Mesenchymal stem cell (in vitro differentiated cells and primary cell): ENCODE measurements around the gene DNAH12.
A peak's percentile ranks its signal among the peaks of the same experiment; 100 is the strongest.

ENCODE experiments used
- DNase-seq: peaks from one replicate; pipeline ENCODE4 v3.0.0-alpha.2; 2013
- H2AFZ ChIP-seq: one replicate; pipeline ENCODE4 v1.6.1; 2013; ENCODE audit warnings: low read depth, mild to moderate bottlenecking, control low read depth, inconsistent platforms, low read length, moderate library complexity
- H2AK5ac ChIP-seq: 2 replicates; pipeline ENCODE4 v1.6.1; 2013; ENCODE audit warnings: low read length, moderate library complexity, mild to moderate bottlenecking, inconsistent platforms; ENCODE audit not compliant: severe bottlenecking
- H2BK120ac ChIP-seq: one replicate; pipeline ENCODE4 v1.6.1; 2013; ENCODE audit warnings: low read depth, mild to moderate bottlenecking, inconsistent platforms, low read length, moderate library complexity
- H2BK12ac ChIP-seq, 2 experiments: one replicate each; pipeline ENCODE4 v1.6.1; 2013; ENCODE audit warnings: inconsistent platforms in 2 of 2, low read length in 2 of 2, mild to moderate bottlenecking in 2 of 2, moderate library complexity in 2 of 2, control low read depth in 1 of 2
- H2BK15ac ChIP-seq: one replicate; pipeline ENCODE4 v1.6.1; 2013; ENCODE audit warnings: mild to moderate bottlenecking, low read depth, inconsistent platforms; ENCODE audit not compliant: poor library complexity, severe bottlenecking
- H2BK5ac ChIP-seq: 2 replicates; pipeline ENCODE4 v1.6.1; 2013; ENCODE audit warnings: low read depth, mild to moderate bottlenecking, low read length, control low read depth, inconsistent platforms; ENCODE audit not compliant: poor library complexity, severe bottlenecking
- H3K14ac ChIP-seq, 2 experiments: one replicate each; pipeline ENCODE4 v1.6.1; 2013; ENCODE audit warnings: inconsistent platforms in 2 of 2, low read length in 2 of 2, control low read depth in 1 of 2, mild to moderate bottlenecking in 1 of 2, moderate library complexity in 1 of 2
- H3K18ac ChIP-seq, 2 experiments: one replicate each; pipeline ENCODE4 v1.6.1; 2013; ENCODE audit warnings: inconsistent platforms in 2 of 2, low read length in 2 of 2, control low read depth in 1 of 2, low read depth in 1 of 2, mild to moderate bottlenecking in 1 of 2
- H3K23ac ChIP-seq, 2 experiments: one replicate each; pipeline ENCODE4 v1.6.1; 2013; ENCODE audit warnings: inconsistent platforms in 2 of 2, low read length in 2 of 2, mild to moderate bottlenecking in 2 of 2, moderate library complexity in 2 of 2, control low read depth in 1 of 2
- H3K27ac ChIP-seq: 2 replicates; pipeline ENCODE4 v1.5.1; 2013; ENCODE audit warnings: mild to moderate bottlenecking, moderate library complexity, low read length, control low read depth, inconsistent platforms; ENCODE audit not compliant: poor library complexity, severe bottlenecking
- H3K27me3 ChIP-seq, 2 experiments: 2 replicates each; pipeline versions ENCODE4 v1.6.1 to v1.7.0; 2013; ENCODE audit warnings: low read length in 2 of 2, mild to moderate bottlenecking in 2 of 2, moderate library complexity in 2 of 2, control low read depth in 1 of 2, inconsistent platforms in 1 of 2; ENCODE audit not compliant: control insufficient read depth in 1 of 2, insufficient read depth in 1 of 2
- H3K36me3 ChIP-seq, 2 experiments: 2 replicates each; pipeline versions ENCODE4 v1.6.1 to v1.7.0; 2013; ENCODE audit warnings: low read length in 2 of 2, control low read depth in 1 of 2, inconsistent platforms in 1 of 2, low read depth in 1 of 2, mild to moderate bottlenecking in 1 of 2; ENCODE audit not compliant: insufficient read depth in 2 of 2, control insufficient read depth in 1 of 2
- H3K4ac ChIP-seq, 2 experiments: one replicate each; pipeline ENCODE4 v1.6.1; 2013; ENCODE audit warnings: inconsistent platforms in 2 of 2, low read length in 2 of 2, mild to moderate bottlenecking in 2 of 2, moderate library complexity in 2 of 2, control low read depth in 1 of 2, low read depth in 1 of 2
- H3K4me1 ChIP-seq: 2 replicates; pipeline ENCODE4 v1.6.1; 2013; ENCODE audit warnings: low read depth, low read length, control low read depth; ENCODE audit not compliant: control insufficient read depth, insufficient read depth
- H3K4me2 ChIP-seq: 2 replicates; pipeline ENCODE4 v1.6.1; 2013; ENCODE audit warnings: low read length, mild to moderate bottlenecking, inconsistent platforms; ENCODE audit not compliant: poor library complexity, severe bottlenecking
- H3K4me3 ChIP-seq, 2 experiments: 2 replicates each; pipeline versions ENCODE4 v1.5.1 to v1.7.0; 2013; ENCODE audit warnings: low read length in 2 of 2, mild to moderate bottlenecking in 2 of 2, control low read depth in 1 of 2, low read depth in 1 of 2; ENCODE audit not compliant: insufficient read depth in 1 of 2
- H3K79me1 ChIP-seq: replicated peaks from 2 replicates; pipeline ENCODE4 v1.6.1; 2013; ENCODE audit warnings: mild to moderate bottlenecking, control low read depth, low read length, inconsistent platforms; ENCODE audit not compliant: poor library complexity, severe bottlenecking
- H3K9ac ChIP-seq: 2 replicates; pipeline ENCODE4 v1.7.0; 2013; ENCODE audit warnings: mild to moderate bottlenecking, low read length, moderate library complexity
- H3K9me3 ChIP-seq: 2 replicates; pipeline ENCODE4 v1.7.0; 2013; ENCODE audit warnings: mild to moderate bottlenecking, low read length; ENCODE audit not compliant: control insufficient read depth
- H4K8ac ChIP-seq: one replicate; pipeline ENCODE4 v1.6.1; 2013; ENCODE audit warnings: inconsistent platforms, mild to moderate bottlenecking, low read length, moderate library complexity
- H4K91ac ChIP-seq: one replicate; pipeline ENCODE4 v1.6.1; 2013; ENCODE audit warnings: mild to moderate bottlenecking, low read length, inconsistent platforms
- WGBS: methylation state at CpG from one replicate; pipeline ENCODE4 v1.1.7; 2013; ENCODE audit warnings: mixed read lengths; 5-methylcytosine and 5-hydroxymethylcytosine counted together

The DNAH12 gene

GRCh38 chr3:57572096-57572495 lies 28.0 kb upstream of the DNAH12 start:
- no peaks in the 10 kb centered on the region for H3K9me3 ChIP-seq
- DNase-seq, result no peak
- no peak overlapping the region for H3K14ac ChIP-seq
- no peak overlapping the region for H2BK15ac ChIP-seq
- no peak overlapping the region for H2AK5ac ChIP-seq
- WGBS, result 100% methylated on average over 2 of the region's 3 CpGs
- no peak overlapping the region for H2AFZ ChIP-seq
- no peak overlapping the region for H3K23ac ChIP-seq
- no peak overlapping the region for H2BK12ac ChIP-seq
- H3K36me3 ChIP-seq, result peaks cover 29 to 97% of the 10 kb centered on the region in 2 experiments
- no peak overlapping the region for H4K91ac ChIP-seq
- H3K79me1 ChIP-seq, result peaks cover 8% of the 10 kb centered on the region
- no peak overlapping the region for H2BK5ac ChIP-seq
- H3K27me3 ChIP-seq, result no peaks in the 10 kb centered on the region
- H3K4me2 ChIP-seq, result no peak overlapping the region
- no peak overlapping the region for H3K9ac ChIP-seq
- H3K4me1 ChIP-seq, result no peaks in the 10 kb centered on the region
- H2BK120ac ChIP-seq, result no peak overlapping the region
- H3K27ac ChIP-seq, result no peak overlapping the region
- H4K8ac ChIP-seq, result no peak overlapping the region
- H3K18ac ChIP-seq, result no peak overlapping the region
- no peak overlapping the region for H3K4me3 ChIP-seq
- H3K4ac ChIP-seq, result no peak overlapping the region

GRCh38 chr3:57570878-57571277 lies 26.7 kb upstream of the DNAH12 start:
- no peak overlapping the region for H3K9ac ChIP-seq
- no peak overlapping the region for H2BK15ac ChIP-seq
- H3K4ac ChIP-seq, result no peak overlapping the region
- no peak overlapping the region for H3K4me2 ChIP-seq
- no peak for DNase-seq
- H2BK5ac ChIP-seq, result no peak overlapping the region
- no peak overlapping the region for H3K14ac ChIP-seq
- no peak overlapping the region for H4K8ac ChIP-seq
- H2BK12ac ChIP-seq, result no peak overlapping the region
- H3K18ac ChIP-seq, result no peak overlapping the region
- no peaks in the 10 kb centered on the region for H3K27me3 ChIP-seq
- 86% methylated on average over 1 of the region's 2 CpGs for WGBS
- H4K91ac ChIP-seq, result no peak overlapping the region
- H3K27ac ChIP-seq, result no peak overlapping the region
- H3K36me3 ChIP-seq, result peaks cover 32 to 97% of the 10 kb centered on the region in 2 experiments
- no peaks in the 10 kb centered on the region for H3K9me3 ChIP-seq
- H3K4me3 ChIP-seq, result no peak overlapping the region
- H3K23ac ChIP-seq, result no peak overlapping the region
- no peak overlapping the region for H2AFZ ChIP-seq
- peaks cover 8% of the 10 kb centered on the region for H3K79me1 ChIP-seq
- H2BK120ac ChIP-seq, result no peak overlapping the region
- H3K4me1 ChIP-seq, result no peaks in the 10 kb centered on the region
- H2AK5ac ChIP-seq, result no peak overlapping the region

GRCh38 chr3:57569859-57570450 lies 25.8 kb upstream of the DNAH12 start:
- Histone ChIP-seq H3K9ac (no peak overlapping the region), H3K4ac (no peak overlapping the region), H3K27me3 (no peaks in the 10 kb centered on the region), H4K91ac (no peak overlapping the region), H2AFZ (no peak overlapping the region), H3K9me3 (no peaks in the 10 kb centered on the region), H2BK120ac (no peak overlapping the region), H2AK5ac (no peak overlapping the region), H3K36me3 (peaks cover 35 to 95% of the 10 kb centered on the region in 2 experiments), H4K8ac (no peak overlapping the region), H3K4me3 (no peak overlapping the region), H3K14ac (no peak overlapping the region), H3K18ac (no peak overlapping the region), H3K4me1 (no peaks in the 10 kb centered on the region), H3K23ac (no peak overlapping the region), H3K27ac (no peak overlapping the region), H3K4me2 (no peak overlapping the region), H2BK15ac (no peak overlapping the region), H3K79me1 (peaks cover 8% of the 10 kb centered on the region), H2BK12ac (no peak overlapping the region), H2BK5ac (no peak overlapping the region)
- WGBS, result 100% methylated on average over 2 of the region's 6 CpGs
- DNase-seq, result peak; percentile 53

DNA sequence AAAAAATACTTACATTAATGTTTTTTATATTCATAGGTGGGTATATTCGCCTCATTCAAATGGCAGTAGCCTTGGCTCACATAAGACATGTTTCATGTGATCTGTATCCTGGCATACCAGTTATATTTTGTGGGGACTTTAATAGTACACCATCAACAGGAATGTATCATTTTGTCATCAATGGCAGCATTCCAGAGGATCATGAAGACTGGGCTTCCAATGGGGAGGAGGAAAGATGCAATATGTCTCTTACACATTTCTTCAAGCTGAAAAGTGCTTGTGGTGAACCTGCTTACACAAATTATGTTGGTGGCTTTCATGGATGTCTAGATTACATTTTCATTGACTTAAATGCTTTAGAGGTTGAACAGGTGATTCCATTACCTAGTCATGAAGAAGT lies 15.4 kb upstream of the DNAH12 start:
- H2AK5ac ChIP-seq, result no peak overlapping the region
- no CpG with 5 or more reads among the region's 1 CpG for WGBS
- H3K4ac ChIP-seq, result no peak overlapping the region
- H4K91ac ChIP-seq, result no peak overlapping the region
- H3K27me3 ChIP-seq, result no peaks in the 10 kb centered on the region
- H2BK5ac ChIP-seq, result no peak overlapping the region
- H2BK12ac ChIP-seq, result no peak overlapping the region
- no peak overlapping the region for H3K4me2 ChIP-seq
- H2AFZ ChIP-seq, result no peak overlapping the region
- H3K23ac ChIP-seq, result no peak overlapping the region
- no peak overlapping the region for H3K27ac ChIP-seq
- H3K9ac ChIP-seq, result no peak overlapping the region
- no peak overlapping the region for H3K18ac ChIP-seq
- H3K14ac ChIP-seq, result no peak overlapping the region
- H3K9me3 ChIP-seq, result no peaks in the 10 kb centered on the region
- H3K4me3 ChIP-seq, result peak overlapping the region in 1 of 2 experiments; percentile 7
- H2BK15ac ChIP-seq, result no peak overlapping the region
- DNase-seq, result no peak
- peaks cover 13 to 40% of the 10 kb centered on the region in 2 experiments for H3K36me3 ChIP-seq
- peaks cover under 1% of the 10 kb centered on the region for H3K79me1 ChIP-seq
- no peak overlapping the region for H4K8ac ChIP-seq
- no peak overlapping the region for H2BK120ac ChIP-seq
- peaks cover 3% of the 10 kb centered on the region for H3K4me1 ChIP-seq
